Progenitor cell of endocrine pancreas (in vitro differentiated cells): ENCODE data around the gene SAFB. TPM values are rescaled to one million over a fixed set of nuclear protein-coding genes. Genes with fewer than 3 reads are reported as not detected.
A peak's percentile ranks its signal among the peaks of the same experiment; 100 is the strongest.

Experiments used
- DNase-seq: peaks from one replicate; pipeline ENCODE4 v3.0.0; 2021; ENCODE audit warnings: low spot score; ENCODE audit not compliant: unreplicated experiment
- H3K27ac Mint-ChIP-seq: 2 replicates; pipeline ENCODE4 v1.8.0; 2021; ENCODE audit warnings: mild to moderate bottlenecking, moderate library complexity, mixed read lengths
- H3K27me3 Mint-ChIP-seq: 2 replicates; pipeline ENCODE4 v1.8.0; 2021; ENCODE audit warnings: mixed read lengths
- H3K36me3 Mint-ChIP-seq: 2 replicates; pipeline ENCODE4 v1.8.0; 2022; ENCODE audit warnings: mixed read lengths; ENCODE audit not compliant: insufficient read depth
- H3K4me1 Mint-ChIP-seq: 2 replicates; pipeline ENCODE4 v1.8.0; 2021; ENCODE audit warnings: low read depth, mixed read lengths
- H3K4me3 Mint-ChIP-seq: 2 replicates; pipeline ENCODE4 v1.8.0; 2021; ENCODE audit warnings: low read depth, mild to moderate bottlenecking, moderate library complexity, mixed read lengths
- H3K9me3 Mint-ChIP-seq: 2 replicates; pipeline ENCODE4 v1.8.0; 2021; ENCODE audit warnings: low read depth, mixed read lengths
- CTCF ChIP-seq: fragments of 200-600 bp; sonication (generic); IDR thresholded peaks from one replicate; pipeline ENCODE4 v1.5.0; 2021; ENCODE audit warnings: antibody characterized with exemption, mild to moderate bottlenecking; ENCODE audit not compliant: unreplicated experiment
- total RNA-seq: library from RNA; stranded (reverse); gene quantifications from 2 replicates; pipeline ENCODE4 v1.2.1, GENCODE V29; 2021

Gene SAFB
- total RNA-seq, 1 donor from 2014 or later: 169 TPM

- H3K27ac Mint-ChIP-seq: peak overlapping the region; percentile 97
- no peaks in the 10 kb centered on the region for H3K9me3 Mint-ChIP-seq
- TF ChIP-seq CTCF: no peak
- no peaks in the 10 kb centered on the region for H3K27me3 Mint-ChIP-seq
- H3K36me3 Mint-ChIP-seq: no peaks in the 10 kb centered on the region
- peak overlapping the region; percentile 98 for H3K4me3 Mint-ChIP-seq
- DNase-seq: no peak
- H3K4me1 Mint-ChIP-seq: peaks cover 22% of the 10 kb centered on the region
Observed at GRCh38 chr19:5680084-5680436, 57.2 kb downstream of the SAFB start.

GRCh38 chr19:5680437-5681368, 57.8 kb downstream of the SAFB start, which contains the start of the genes HSD11B1L and MICOS13:
HSD11B1L (plus strand) TSS chr19:5681027; CDS start chr19:5684833, 3,806 bp downstream.
MICOS13 (minus strand) TSS chr19:5680516; CDS start chr19:5680486, 30 bp downstream.
- Mint-ChIP-seq H3K4me3 (peak within 1 kb of the TSS; percentile 98), H3K27ac (peak within 1 kb of the TSS; percentile 97), H3K4me1 (peaks cover 22% of the 10 kb centered on the region), H3K9me3 (no peaks in the 10 kb centered on the region), H3K27me3 (no peaks in the 10 kb centered on the region), H3K36me3 (no peaks in the 10 kb centered on the region)
- peak; percentile 95 for DNase-seq
- no peak for TF ChIP-seq CTCF

- H3K27ac Mint-ChIP-seq: peak overlapping the region; percentile 64
- no peak for DNase-seq
- TF ChIP-seq CTCF: no peak
- no peaks in the 10 kb centered on the region for H3K9me3 Mint-ChIP-seq
- peaks cover 22% of the 10 kb centered on the region for H3K4me1 Mint-ChIP-seq
- peak overlapping the region; percentile 98 for H3K4me3 Mint-ChIP-seq
- no peaks in the 10 kb centered on the region for H3K36me3 Mint-ChIP-seq
- no peaks in the 10 kb centered on the region for H3K27me3 Mint-ChIP-seq
Observed at GRCh38 chr19:5681391-5682106, 58.7 kb downstream of the SAFB start.

- H3K27me3 Mint-ChIP-seq: no peaks in the 10 kb centered on the region
- no peak for TF ChIP-seq CTCF
- no peak for DNase-seq
- H3K36me3 Mint-ChIP-seq: no peaks in the 10 kb centered on the region
- H3K27ac Mint-ChIP-seq: peak overlapping the region; percentile 64
- no peaks in the 10 kb centered on the region for H3K9me3 Mint-ChIP-seq
- H3K4me1 Mint-ChIP-seq: peaks cover 22% of the 10 kb centered on the region
- H3K4me3 Mint-ChIP-seq: peak overlapping the region; percentile 98
Observed at GRCh38 chr19:5682107-5682482, 59.2 kb downstream of the SAFB start.

- DNase-seq: no peak
- Mint-ChIP-seq H3K9me3 (no peaks in the 10 kb centered on the region), H3K4me3 (peak overlapping the region; percentile 37), H3K27ac (no peak overlapping the region), H3K36me3 (peaks cover 3% of the 10 kb centered on the region), H3K4me1 (peaks cover 22% of the 10 kb centered on the region), H3K27me3 (no peaks in the 10 kb centered on the region)
- TF ChIP-seq CTCF: no peak
Observed at GRCh38 chr19:5683177-5683886, 60.4 kb downstream of the SAFB start.
